Medulla oblongata (tissue), 1 donor: ENCODE measurements around the gene RALGPS1.

Experiments used
- DNase-seq: peaks from one replicate; pipeline ENCODE4 v3.0.0-alpha.2; 2015; ENCODE audit errors: extremely low spot score

RALGPS1 gene

DNA sequence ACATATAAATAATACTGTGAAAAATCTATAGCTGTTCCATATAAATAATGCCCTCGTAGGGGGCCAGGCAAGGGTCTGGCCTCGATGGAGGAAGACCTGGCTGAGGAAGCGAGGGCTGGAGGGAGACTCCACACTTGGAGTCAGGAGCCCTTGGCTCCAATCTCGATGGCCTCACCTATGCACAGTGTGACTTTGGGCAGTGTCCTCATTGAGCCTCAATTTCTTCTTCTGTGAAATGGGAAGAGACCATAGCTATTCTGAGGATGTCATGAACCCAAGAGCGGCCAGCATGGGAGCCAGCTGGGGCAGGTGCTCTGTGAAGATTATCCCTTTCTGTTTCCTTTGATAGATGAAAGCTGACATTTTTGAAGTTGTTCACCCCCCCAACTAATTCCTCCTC, 183.1 kb downstream of the RALGPS1 start:
- DNase-seq = no peak

GRCh38 chr9:127098916-127099553, 184.5 kb downstream of the RALGPS1 start:
- DNase-seq = no peak

GRCh38 chr9:127099664-127100063, 185.1 kb downstream of the RALGPS1 start:
- DNase-seq = no peak

DNA sequence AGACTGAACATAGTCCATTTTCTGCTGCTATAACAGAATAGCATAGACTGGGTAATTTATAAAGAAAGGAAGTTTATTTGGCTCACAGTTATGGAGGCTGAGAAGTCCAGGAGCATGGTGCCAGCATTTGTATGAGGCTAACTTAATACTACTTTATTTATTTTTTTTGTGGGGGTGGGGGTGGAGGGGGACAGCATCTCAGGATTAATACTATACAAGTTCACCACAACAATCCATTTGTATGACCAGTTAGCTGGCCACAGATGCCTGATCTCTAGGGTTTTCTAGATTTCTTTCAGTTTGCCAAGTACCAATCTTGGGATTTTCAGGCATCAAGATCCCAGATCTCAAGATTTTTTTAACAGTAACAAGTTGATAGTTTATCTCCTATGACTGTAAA, 187.6 kb downstream of the RALGPS1 start:
- no peak for DNase-seq

DNA sequence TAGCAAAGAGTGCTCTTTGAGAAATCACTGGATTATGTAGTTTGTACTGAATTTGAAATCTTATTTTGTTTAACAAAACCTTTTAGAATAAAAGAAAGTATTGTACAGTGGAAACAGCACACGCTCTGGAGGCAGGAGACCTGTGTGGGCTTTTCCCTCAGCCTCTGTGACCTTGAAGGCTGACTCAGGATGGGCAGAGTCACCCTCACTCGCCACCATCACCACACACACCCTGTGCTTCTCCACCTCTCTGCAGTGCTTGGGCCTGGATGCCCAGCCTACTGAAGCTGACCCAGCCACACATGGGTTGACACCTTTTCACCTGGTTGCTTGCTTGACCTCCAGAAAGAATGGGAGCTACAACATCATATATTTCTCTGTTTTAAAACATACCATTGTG, 188.2 kb downstream of the RALGPS1 start:
- DNase-seq = no peak

- no peak for DNase-seq
Measured at GRCh38 chr9:127104581-127105311, 190.2 kb downstream of the RALGPS1 start.

DNA sequence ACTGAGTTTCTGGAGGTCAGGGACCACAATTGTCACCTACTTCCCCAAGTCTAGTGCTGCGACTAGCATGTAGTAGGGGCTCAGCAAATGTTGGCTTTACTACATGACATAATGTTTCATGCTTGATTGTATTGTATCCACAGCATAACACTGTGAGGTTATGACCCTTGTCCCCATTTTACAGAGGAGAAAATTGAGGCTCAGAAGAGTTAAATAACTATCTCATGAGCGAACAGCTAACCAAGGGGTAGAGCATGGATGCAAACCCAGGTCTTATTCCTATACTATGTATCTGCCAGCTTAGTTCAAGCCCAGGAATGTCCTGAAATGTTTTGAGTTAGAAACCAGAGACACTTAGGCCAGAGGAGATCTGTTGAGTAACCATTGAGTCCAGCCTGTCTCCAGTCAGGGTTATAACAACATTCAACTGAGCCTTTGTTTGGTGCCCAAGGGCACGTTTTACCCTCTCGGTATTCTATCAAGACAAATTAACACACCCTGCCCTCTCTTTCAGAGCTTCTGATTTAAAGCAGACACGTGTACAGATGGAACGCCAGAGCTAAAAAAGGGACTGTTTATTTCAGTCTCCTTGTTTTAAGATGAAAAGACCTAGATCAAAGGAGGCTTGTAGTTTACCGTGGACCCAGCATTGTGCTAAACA, 191.4 kb downstream of the RALGPS1 start:
- DNase-seq = no peak

- DNase-seq = no peak
Measured at GRCh38 chr9:127106466-127106855, 191.9 kb downstream of the RALGPS1 start.

- peak; percentile 41 for DNase-seq
Measured at GRCh38 chr9:127107171-127107928, 192.8 kb downstream of the RALGPS1 start.

DNA sequence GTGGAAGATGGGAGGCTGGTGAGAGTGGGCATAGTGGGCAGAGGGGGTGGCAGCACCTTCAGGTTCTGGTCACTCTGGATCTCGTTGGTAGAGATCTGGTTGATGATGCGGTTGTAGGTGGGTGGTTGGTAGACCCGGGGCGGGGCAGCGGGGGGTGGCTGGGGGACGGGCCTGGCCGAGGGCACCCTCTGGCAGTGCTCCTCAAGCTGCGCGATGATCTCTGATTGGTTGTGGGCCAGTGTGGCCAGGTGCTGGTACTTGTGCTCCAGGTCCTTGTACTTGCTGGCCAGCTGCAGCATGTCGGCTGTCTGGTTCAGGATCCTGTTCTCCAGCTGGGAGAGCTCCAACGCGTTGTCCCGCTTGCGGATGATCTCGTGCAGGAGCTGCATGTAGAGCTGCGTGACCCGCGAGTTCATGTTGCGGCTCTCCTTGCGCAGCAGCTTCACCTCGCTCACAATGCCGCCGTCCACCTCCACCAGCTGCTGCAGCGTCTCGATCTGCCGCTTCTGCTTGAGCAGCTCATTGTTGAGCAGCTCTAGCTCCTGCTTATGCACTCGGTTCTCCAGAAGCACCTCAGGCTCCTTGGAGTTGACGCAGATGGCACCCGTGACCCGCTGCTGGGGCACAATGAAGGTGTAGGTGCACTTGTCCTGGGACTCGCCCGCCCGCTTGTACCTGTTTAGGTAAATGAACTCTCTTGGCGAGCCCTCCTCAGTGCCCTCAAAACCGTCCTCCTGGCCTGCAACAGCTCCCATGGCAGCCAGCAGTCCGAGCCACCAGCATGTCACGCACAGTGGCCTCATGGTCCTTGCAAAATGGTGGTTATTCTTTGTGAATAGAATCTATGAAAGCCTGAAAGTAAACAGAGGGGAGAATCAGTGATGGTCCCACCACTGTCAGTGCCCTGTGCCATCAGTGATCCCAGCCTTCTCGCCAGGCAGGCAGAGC, 193.6 kb downstream of the RALGPS1 start:
- DNase-seq = no peak

- DNase-seq = no peak
Measured at GRCh38 chr9:127109212-127109711, 194.7 kb downstream of the RALGPS1 start.

GRCh38 chr9:127112056-127112455, 197.5 kb downstream of the RALGPS1 start:
- no peak for DNase-seq

GRCh38 chr9:127112735-127113161, 198.2 kb downstream of the RALGPS1 start:
- DNase-seq = no peak

DNA sequence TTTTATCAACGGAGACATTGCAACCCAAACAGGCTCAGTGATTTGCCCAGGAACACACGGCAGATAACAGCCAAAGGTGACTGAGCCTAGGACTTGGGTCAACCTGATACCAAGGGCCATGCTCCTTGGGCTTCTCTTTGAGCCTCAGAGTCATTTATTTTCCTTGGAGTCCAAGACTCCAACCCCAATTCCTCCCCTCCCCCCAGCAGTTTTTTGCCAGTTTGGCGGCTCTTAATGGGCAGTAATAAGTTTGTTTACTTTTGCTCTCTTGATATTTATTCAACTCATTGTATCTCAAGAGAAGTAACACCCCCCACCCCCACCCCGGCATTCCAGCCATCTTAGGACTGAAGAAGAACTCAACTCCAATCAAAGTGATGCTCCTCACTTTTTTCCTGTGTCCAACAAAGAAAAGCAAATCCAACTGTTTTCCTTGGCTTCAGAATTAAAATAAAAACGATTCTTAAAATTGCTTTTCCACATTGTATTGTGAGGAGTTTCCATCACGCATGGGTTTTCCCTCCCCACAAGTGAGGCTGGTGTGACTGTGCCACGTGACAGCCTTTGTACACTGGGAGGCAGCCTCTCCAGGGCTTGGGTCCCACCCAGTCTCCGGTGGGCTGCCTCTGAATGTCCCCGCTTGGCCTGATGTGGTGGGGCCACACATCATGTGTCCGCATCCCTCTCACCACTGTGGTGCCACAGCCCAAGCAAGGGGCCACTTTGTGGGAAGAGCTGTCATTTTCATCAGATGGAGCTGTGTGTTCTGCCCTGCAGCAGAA, 198.8 kb downstream of the RALGPS1 start:
- peak; percentile 47 for DNase-seq

GRCh38 chr9:127114606-127115005, 200.0 kb downstream of the RALGPS1 start:
- peak; percentile 45 for DNase-seq

DNA sequence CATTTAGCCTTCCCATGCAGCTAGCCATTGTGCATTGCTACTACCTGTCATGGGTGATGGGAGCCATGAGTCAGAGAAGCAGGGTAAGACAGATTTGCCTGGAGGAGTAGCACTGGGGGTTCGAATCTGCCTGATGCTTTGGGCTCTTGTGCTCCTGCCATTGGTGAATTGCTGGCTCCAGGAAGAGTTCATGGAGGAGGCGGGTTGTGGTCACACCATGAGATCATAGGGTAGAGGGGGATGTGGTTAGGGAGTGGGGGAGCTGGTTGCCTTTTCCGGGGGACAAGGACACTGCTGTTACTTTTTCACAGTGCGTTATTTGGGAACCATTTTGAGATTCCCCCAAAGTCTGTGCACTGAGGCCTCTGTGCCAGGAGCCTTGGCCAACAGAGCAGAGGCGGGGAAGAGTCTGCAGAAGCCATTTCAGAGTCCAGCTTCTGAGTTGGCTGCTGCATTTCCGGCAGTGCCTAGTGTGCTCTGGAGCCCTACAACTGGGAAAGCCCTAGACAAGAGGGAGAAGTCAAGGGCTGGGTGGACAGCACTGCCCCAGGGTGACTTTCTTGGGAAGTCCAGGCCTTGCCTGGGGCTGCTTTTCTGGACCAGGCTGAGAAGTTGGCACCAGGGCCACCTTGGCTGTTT, 201.6 kb downstream of the RALGPS1 start:
- DNase-seq = no peak

GRCh38 chr9:127116957-127117356, 202.4 kb downstream of the RALGPS1 start:
- peak; percentile 56 for DNase-seq

GRCh38 chr9:127117801-127118200, 203.2 kb downstream of the RALGPS1 start:
- no peak for DNase-seq

GRCh38 chr9:127118597-127119319, 204.2 kb downstream of the RALGPS1 start:
- DNase-seq = peak; percentile 48
